HG03521 (cell line): ENCODE results near the gene DNAJC19.
"Not testable (repeated sequence)": the region's sequence is repeated elsewhere in the genome, so short reads cannot be mapped to it uniquely, and the experiment has no call there.

Experiments used
- ATAC-seq: cut with Tn5 transposase; IDR thresholded peaks from one replicate; pipeline ENCODE4 v1.9.1; 2021; ENCODE audit warnings: mild to moderate bottlenecking, moderate library complexity; ENCODE audit not compliant: unreplicated experiment

The DNAJC19 gene

DNA sequence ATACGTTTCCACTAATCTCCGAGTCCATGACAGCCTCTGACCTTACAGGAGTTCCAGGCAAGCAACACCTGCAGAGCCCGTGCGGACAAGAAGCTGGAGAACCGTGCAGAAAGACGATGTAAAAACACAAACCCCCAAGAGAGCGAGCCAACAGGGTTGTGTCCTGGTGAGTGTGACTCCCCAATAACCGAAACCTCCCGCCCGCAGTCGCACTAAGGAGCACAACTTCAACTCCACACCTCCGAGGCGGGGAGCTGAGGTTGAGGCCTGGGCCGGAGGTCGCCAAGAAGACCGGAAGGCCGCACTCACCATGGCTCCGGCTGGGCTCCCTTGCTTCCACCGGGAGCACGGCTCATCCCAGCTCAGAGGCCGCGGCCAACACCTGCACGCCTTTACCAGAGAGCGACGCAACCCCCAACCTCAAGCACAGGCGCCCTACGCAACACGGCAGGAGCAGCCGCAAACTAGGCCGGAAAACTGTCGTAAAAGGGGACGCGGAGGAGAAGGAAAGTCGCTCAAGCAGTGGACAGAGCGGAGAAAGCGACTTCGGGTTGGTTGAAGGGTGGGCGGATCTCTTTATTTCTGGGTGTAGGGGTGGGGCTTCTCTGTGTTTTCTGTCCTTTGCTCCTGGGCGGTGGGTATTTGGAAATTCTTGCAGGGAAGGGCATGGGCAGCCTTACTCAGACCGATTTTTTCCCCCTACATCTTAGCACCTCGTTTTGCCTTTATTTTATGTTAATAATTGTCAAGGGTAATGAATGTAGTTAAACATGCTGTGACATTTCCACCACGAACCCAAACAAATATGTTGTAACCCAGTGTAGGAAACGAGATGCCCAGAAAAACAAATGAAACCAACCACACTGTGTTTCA is at the start of gene DNAJC19:
Gene DNAJC19, minus strand, starts transcription at position 446 of the 873 bp plus-strand sequence. Its CDS starts 134 bp downstream, at position 312.
- peak; percentile 96 for ATAC-seq

DNA sequence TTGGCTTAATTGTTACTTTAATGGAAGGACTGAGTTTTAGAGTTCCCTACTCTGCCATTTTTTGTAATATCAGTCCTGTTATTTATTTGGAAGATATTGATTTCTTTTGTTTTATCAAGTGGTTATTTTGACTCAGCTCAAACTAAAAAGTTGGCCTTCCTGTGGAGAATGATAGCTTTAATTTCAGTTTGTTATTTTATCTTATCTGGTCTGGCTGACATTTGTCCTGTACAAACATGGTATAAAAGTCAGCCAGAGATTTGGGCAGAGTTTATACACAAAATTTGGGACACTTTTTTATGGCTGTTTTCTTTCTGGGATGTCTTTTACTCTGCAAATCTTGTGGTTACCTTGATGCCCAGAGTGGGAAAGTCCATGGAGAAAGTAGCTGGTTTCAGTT is 41.4 kb upstream of the DNAJC19 start:
- no peak for ATAC-seq

DNA sequence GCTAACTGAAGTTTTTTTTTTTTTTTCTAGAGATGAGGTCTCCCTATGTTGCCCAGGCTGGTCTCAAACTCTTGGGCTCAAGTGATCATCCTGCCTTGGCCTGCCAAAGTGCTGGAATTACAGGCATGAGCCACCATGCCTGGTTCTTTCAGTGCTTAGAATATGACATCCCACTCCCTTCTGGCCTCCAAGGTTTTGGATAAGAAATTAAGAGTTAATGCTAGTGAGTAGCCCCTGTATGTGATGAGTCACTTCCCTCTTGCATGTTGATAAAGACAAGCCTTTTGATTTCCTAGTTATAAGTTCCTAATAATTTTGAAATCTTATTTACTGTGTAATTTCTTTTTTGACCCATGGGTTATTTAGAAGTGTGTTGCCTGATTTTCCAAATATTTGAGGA is 35.7 kb upstream of the DNAJC19 start:
- ATAC-seq: no peak

DNA sequence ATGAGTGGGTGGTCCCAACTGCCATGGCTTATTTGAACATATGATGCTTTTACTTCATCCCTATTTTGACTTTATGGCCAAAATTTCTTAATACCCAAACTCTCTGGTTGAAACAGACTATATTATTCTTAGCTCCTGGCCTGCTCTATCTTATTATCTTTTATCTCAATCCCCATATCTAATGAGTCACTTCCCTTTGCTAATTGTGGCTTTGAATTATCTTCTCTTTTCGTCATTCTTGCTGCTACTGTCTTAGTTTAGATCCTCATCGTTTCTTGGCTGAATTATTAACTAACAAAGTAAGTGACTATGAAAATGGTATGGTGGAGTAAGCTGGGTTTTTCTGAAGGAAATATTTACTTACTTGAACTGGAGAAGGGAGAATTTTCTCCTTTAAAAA is 28.2 kb upstream of the DNAJC19 start:
- ATAC-seq: no peak

DNA sequence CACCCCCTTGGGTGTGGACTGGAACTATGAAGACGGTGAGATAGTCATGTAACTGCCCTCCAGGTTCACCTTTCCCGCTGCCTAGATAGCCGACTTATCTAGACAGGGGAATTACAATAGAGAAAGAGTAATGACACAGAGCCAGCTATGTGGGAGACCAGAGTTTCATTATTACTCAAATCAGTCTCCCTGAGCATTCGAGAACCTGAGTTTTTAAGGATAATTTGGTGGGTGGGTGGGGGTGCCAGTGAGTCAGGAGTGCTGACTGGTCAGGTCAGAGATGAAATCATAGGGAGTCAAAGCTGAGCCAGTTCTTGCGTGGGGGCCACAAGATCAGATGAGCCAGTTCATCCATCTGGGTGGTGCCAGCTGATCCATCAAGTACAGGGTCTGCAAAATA is 19.7 kb upstream of the DNAJC19 start:
- no peak for ATAC-seq

DNA sequence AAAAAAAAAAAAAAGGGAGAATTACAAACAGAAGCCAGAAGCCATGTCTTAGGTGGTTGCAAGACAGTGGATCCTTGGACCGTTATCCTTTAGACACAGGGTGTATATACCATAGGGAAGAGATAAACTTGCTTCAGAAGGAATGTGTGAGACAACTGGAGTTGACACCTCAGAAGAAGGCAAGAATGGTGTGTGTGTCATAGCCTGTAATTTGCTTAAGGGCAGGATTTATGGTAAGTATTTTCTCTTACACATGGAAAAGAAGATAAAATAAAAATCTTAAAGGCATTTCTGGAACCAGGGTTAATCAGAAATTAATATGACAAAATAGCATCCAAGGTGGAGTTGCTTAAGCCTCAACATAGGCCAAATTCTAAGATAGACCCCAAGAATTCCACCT is 19.3 kb upstream of the DNAJC19 start:
- no peak for ATAC-seq

DNA sequence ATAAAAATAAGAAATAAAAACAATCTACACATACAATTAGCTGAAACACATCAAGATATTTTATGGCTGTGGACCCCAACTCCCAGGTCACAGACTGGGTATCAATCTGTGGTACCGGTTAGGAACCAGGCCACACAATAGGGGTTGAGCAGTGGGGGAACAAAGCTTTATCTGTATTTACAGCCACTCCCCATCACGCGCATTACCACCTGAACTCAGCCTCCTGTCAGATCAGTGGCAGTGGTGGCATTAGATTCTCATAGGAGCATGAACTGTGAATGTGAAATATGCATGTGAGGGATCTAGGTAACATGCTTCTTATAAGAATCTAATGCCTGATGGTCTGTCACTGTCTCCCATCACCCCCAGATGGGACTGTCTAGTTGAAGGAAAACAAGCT is 17.7 kb upstream of the DNAJC19 start:
- ATAC-seq: no peak

DNA sequence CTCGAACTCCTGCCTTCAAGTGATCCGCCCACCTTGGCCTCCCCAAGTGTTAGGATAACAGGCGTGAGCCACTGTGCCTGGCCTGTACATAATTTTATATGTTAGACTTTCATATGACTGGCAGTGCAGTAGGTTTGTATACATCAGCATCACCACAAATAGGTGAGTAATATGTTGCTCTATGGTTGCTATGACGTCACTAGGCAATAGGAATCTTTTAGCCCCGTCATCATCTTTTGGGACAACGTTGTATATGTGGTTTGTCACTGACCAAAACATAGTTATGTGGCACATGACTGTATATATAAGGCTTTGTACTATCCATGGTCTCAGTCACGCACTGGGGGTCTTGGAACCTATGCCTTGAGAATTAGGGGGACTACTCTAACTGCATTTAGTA is 17.0 kb upstream of the DNAJC19 start:
- no peak for ATAC-seq

DNA sequence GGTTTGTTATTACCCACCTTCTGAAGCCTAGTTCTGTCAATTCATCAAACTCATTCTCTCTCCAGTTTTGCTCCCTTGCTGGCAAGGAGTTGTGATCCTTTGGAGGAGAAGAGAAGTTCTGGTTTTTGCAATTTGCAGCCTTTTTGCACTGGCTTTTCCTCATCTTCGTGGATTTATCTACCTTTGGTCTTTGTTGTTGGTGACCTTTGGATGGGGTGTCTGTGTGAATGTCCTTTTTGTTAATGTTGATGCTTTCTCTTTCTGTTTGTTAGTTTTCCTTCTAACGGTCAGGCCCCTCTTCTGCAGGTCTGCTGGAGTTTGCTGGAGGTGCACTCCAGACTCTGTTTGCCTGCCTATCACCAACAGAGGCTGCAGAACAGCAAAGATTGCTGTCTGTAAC is 13.9 kb upstream of the DNAJC19 start:
- ATAC-seq: not testable (repeated sequence)

DNA sequence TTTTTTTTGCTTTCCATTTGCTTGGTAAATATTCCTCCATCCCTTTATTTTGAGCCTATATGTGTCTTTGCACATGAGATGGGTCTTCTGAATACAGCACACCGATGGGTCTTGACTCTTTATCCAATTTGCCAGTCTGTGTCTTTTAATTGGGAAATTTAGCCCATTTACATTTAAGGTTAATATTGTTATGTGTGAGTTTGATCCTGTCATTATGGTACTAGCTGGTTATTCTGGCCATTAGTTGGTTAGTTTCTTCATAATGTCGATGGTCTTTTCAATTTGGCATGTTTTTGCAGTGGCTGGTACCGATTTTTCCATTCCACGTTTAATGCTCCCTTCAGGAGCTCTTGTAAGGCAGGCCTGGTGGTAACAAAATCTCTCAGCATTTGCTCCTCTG is 12.8 kb upstream of the DNAJC19 start:
- not testable (repeated sequence) for ATAC-seq

DNA sequence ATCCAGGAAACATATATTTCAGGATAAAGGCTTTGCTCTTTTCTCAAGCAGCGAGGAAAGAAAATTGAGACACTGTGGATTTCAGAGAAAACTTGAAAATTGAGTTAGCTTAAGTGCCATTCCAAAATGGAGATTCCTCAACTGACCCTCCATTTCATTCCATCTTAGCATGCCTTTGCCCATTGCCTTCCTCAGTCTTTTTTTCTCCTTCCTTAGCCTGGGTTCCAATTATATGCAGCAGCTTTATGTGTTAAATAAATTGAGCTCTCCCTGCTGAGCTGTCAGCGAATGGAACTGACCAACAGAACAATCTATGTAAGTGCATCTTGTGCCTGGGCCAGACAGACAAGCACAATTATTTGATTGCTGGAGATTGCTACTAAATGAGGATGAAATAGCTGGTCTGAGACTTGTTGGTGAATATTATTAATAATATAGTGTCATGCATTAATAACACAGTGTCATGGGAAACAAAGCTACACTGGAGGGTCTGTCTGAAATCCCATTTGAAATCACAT is 6.9 kb upstream of the DNAJC19 start:
- no peak for ATAC-seq

DNA sequence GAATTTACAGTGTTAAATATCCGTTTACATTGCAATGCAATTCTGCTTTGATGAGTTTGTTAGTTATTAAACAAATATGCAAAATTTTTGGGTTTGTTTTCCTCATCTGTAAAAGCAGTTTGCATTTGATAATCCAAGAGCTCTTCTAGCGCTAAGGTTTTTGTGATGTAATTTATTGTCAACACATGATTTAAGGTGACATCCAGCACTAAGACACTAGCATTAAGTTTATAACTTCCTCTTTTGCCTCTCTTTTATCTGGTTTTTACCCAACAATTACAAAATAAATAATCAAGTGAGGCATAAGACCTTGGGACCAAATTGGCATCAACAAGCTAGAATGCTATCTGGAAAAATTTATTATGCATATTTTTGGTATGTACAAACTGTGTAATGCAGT is 969 bp upstream of the DNAJC19 start:
- no peak for ATAC-seq

DNA sequence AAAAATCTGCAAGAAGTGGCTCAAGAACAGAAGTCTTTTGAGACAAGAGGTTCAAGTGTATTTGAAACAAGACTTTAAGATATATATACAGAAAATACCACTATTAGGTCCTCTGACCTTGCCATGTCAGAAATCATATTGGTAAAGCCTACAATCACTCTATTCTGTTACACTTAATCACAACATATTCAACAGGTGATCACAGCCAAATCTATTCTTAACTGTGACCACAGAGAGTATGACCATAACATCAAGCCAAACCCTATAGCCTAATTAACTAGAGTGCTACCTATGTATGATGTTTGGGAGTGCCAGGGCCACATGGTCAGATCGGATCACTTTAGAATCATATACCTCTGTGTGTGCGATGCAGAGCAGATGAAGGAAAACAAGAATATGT is 2.2 kb downstream of the DNAJC19 start:
- no peak for ATAC-seq

DNA sequence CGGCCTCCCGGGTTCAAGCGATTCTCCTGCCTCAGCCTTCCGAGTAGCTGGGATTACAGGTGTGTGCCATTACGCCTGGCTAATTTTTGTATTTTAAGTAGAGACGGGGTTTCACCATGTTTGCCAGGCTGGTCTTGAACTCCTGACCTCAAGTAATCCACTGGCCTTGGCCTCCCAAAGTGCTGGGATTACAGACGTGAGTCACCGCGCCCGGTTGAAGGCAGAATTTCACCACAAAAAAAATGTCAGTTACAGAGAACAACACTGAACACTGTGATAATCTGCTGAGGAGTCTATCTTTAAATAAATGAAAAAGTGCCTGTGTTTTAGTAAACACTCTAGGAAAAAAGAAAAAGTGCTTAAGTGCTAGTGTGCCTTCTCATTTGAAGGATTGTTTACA is 3.2 kb downstream of the DNAJC19 start:
- ATAC-seq: not testable (repeated sequence)

DNA sequence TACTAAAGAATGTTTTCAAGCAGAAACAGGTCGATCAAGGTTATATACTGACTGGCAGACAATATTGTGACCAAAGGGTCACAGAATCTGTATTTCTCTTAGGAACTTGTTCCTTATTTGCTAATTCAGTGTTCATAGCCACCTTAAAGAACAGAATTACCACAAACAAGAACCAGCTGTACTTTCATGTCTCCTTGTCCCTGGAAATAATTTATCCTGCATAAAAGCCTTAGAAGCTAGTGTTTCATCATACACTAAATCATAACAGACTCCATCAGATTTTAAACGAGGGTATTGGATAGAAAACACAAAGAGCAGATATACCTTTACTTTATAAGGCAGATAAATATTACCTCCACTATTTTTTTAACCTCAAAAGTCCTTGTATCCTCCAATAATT is 6.4 kb downstream of the DNAJC19 start:
- no peak for ATAC-seq

DNA sequence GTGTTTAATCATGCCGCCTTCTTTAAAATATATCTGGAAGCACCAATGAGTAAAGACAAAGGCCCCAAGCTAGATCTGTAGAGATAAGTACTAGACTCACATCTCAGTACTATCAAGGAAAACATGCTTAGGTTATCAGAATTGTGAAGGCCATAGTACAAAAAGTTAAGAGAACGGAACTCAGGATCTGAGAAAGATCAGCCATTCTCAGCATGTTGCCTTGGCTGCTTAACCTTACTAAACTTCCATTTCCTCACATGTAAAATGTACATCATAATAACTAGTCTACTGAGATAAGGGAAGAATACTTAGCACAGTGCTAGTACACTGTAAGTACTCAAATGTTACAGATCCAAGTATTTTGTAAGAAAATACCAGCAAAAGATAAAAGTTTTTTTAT is 7.6 kb downstream of the DNAJC19 start:
- no peak for ATAC-seq

DNA sequence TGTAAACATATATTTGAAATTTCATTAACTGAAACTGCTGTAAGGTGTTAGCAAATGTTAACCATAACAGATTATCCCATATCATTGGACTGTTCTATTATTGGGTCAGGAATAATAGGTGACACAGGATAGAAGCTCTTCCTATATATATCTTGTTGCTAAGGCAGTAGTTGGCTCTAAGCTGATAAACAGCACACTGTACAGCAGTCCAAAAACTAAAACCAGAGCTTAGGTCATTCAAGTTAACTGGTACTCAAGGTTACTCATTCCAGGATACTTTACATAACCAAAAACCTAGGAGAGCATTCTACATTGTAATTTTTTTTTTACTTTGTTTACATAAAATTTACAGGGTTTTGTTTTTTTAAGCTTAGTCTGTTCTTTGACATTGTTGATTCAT is 8.9 kb downstream of the DNAJC19 start:
- ATAC-seq: no peak

DNA sequence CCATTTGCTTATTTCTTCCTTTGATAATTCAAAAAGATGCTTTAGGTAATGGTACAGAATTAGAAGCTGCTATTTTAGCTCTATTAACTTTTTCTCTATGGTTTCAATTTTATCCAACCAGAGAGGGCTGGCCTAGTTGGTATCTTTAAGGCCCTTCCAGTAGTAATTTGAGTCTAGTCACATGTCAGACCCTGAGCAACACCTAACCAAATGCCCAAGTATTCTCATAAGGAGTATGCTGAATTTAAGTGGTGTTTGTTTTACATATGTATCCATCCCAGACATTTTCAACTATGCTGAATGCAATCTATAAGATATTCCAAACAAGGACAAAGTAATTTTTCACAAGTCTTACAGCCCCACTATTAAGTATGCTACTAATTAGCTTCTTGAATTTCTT is 9.6 kb downstream of the DNAJC19 start:
- no peak for ATAC-seq

DNA sequence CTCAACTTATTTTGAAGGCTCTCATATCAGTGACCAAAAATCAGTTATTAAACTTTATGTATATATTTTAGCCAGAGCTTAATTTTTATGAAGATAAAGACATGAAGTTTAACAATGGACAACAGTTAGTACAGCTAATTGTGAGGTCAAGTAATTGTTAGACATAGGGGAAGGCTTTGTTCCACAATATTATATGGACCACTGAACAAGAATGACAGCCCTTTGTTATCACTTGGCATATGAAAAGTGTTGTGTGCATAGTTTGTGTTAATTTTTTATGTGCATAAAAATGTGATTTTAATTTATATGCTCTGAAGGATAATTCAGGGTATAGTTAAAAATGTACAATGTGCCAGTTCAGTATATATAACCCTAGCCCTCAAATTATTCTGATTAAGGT is 12.0 kb downstream of the DNAJC19 start:
- ATAC-seq: no peak

DNA sequence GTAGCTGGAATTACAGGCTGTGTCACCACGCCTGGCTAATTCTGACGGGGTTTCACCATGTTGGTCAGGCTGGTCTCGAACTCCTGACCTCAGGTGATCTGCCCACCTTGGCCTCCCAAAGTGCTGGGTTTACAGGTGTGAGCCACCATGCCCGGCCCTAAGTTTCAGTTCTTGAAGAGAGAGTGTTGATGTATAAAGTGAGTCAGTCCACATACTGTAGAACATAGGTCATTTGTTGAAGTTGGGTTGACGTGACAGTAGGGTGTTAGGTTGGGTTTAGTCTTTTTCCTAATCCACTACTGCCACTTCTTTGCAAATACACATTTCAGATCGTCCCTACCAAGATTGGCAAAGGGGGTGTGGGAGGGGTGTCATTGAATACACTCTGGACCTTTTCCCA is 15.2 kb downstream of the DNAJC19 start:
- no peak for ATAC-seq

DNA sequence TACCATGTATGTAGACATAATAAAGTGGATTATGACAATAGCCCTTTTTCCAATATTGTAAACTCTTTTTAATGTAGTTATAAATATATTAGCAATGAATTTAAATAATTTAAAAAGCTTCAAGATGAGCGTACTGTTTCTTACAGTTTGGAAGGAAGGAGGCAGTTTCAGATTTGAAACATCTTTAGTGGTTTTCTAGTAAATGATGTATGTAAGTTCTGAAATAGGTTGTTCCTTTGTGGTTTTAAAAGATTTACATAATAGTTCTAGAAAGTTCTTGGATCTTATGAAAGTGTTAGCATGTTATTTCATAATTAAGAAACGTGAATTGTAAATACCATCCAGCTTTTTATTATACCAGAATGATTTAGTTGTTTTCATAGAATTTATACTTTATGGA is 16.0 kb downstream of the DNAJC19 start:
- no peak for ATAC-seq

DNA sequence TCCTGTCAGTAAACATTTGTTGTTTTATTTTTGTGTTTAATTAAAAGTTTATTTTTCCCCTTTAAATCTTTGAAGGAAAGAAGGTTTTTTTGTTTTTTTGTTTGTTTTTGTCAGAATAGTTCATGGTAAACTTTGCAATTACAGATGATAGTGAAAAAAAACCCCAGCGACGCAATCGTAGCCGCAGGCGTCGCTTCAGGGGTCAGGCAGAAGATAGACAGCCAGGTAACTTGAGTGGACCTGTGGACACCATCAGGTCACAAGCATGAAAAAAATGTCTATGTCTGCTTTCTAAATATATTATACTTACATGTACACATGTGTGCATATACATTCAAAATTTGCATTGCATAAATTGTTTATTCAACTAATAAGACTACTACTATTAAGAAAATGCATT is 18.6 kb downstream of the DNAJC19 start:
- no peak for ATAC-seq

DNA sequence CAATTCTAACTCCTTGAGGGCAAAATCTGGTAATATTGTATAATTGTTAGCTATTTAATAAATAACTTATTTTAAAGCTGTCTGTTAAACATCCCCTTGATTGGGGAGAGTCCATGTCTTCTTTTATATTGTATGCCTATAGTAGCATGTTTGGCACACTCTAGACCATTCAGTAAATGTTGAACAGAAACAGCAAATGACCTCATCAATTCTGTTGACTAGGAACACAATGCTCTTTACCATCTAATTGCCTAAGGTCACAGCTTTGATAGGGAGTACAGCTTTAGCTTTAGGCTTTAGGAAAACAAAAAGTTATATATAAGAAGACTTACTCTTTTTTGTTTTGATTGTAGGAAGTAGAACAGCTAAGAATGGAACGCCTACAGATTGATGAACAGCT is 27.0 kb downstream of the DNAJC19 start:
- no peak for ATAC-seq
